ENCODE data around the gene KLHL3. TPM values are rescaled to one million over a fixed set of nuclear protein-coding genes. Genes with fewer than 3 reads are reported as not detected.

Gene KLHL3
- total and polyA plus RNA-seq, 5 donors = 13.1 to 57.7 (median 40.2) TPM

GRCh38 chr5:137594717-137595116 lies 141.2 kb downstream of the KLHL3 start:
- intact Hi-C loops (cut with DNase I) = no loop called here
- no peak overlapping the region for H3K4me3 ChIP-seq (ENCODE audit: low read length)
- DNase-seq (no peak), ATAC-seq (no peak)
- no peaks in the 10 kb centered on the region for H3K4me1 ChIP-seq (ENCODE audit: control insufficient read depth, insufficient read depth, low read length)
- WGBS = 37% methylated on average over 2 of the region's 2 CpGs
- no peaks in the 10 kb centered on the region for H3K27me3 ChIP-seq (ENCODE audit: control insufficient read depth, insufficient read depth)
- no peaks in the 10 kb centered on the region for H3K9me3 ChIP-seq (ENCODE audit: control insufficient read depth, low read length)
- no peak overlapping the region for H3K27ac ChIP-seq (ENCODE audit: low read length)

- H3K27ac ChIP-seq (ENCODE audit: low read length) = no peak overlapping the region
- no peaks in the 10 kb centered on the region for H3K9me3 ChIP-seq (ENCODE audit: control insufficient read depth, low read length)
- H3K27me3 ChIP-seq (ENCODE audit: control insufficient read depth, insufficient read depth) = no peaks in the 10 kb centered on the region
- no peak overlapping the region for H3K4me3 ChIP-seq (ENCODE audit: low read length)
- intact Hi-C loops (cut with DNase I) = no loop called here
- no peak for DNase-seq
- H3K4me1 ChIP-seq (ENCODE audit: control insufficient read depth, insufficient read depth, low read length) = no peaks in the 10 kb centered on the region
- no peak for ATAC-seq
- WGBS = 91% methylated on average over 3 of the region's 3 CpGs
Observed at GRCh38 chr5:137592317-137592716, 143.6 kb downstream of the KLHL3 start.

GRCh38 chr5:137589185-137589584 lies 146.7 kb downstream of the KLHL3 start:
- H3K27ac ChIP-seq (ENCODE audit: low read length) = no peak overlapping the region
- 77% methylated on average over 3 of the region's 3 CpGs for WGBS
- intact Hi-C loops (cut with DNase I) = no loop called here
- no peaks in the 10 kb centered on the region for H3K27me3 ChIP-seq (ENCODE audit: control insufficient read depth, insufficient read depth)
- H3K4me3 ChIP-seq (ENCODE audit: low read length) = no peak overlapping the region
- H3K4me1 ChIP-seq (ENCODE audit: control insufficient read depth, insufficient read depth, low read length) = no peaks in the 10 kb centered on the region
- no peak for DNase-seq
- H3K9me3 ChIP-seq (ENCODE audit: control insufficient read depth, low read length) = no peaks in the 10 kb centered on the region
- no peak for ATAC-seq

GRCh38 chr5:137587919-137588318 lies 148.0 kb downstream of the KLHL3 start:
- Histone ChIP-seq H3K9me3 (ENCODE audit: control insufficient read depth, low read length) (no peaks in the 10 kb centered on the region), H3K4me3 (ENCODE audit: low read length) (no peak overlapping the region), H3K4me1 (ENCODE audit: control insufficient read depth, insufficient read depth, low read length) (no peaks in the 10 kb centered on the region), H3K27me3 (ENCODE audit: control insufficient read depth, insufficient read depth) (no peaks in the 10 kb centered on the region), H3K27ac (ENCODE audit: low read length) (no peak overlapping the region)
- DNase-seq (no peak), ATAC-seq (no peak)
- intact Hi-C loops (cut with DNase I) = no loop called here
- WGBS = 85% methylated on average over 4 of the region's 4 CpGs

GRCh38 chr5:137584262-137584661 lies 151.6 kb downstream of the KLHL3 start:
- no peak for ATAC-seq
- Histone ChIP-seq H3K9me3 (ENCODE audit: control insufficient read depth, low read length) (no peaks in the 10 kb centered on the region), H3K27me3 (ENCODE audit: control insufficient read depth, insufficient read depth) (no peaks in the 10 kb centered on the region), H3K4me3 (ENCODE audit: low read length) (no peak overlapping the region), H3K27ac (ENCODE audit: low read length) (no peak overlapping the region), H3K4me1 (ENCODE audit: control insufficient read depth, insufficient read depth, low read length) (no peaks in the 10 kb centered on the region)
- 87% methylated on average over 1 of the region's 1 CpG for WGBS
- intact Hi-C loops (cut with DNase I) = no loop called here
- DNase-seq = no peak

- Histone ChIP-seq H3K4me1 (ENCODE audit: control insufficient read depth, insufficient read depth, low read length) (no peaks in the 10 kb centered on the region), H3K27me3 (ENCODE audit: control insufficient read depth, insufficient read depth) (no peaks in the 10 kb centered on the region), H3K27ac (ENCODE audit: low read length) (no peak overlapping the region), H3K4me3 (ENCODE audit: low read length) (no peak overlapping the region), H3K9me3 (ENCODE audit: control insufficient read depth, low read length) (no peaks in the 10 kb centered on the region)
- intact Hi-C loops (cut with DNase I) = no loop called here
- ATAC-seq (no peak), DNase-seq (no peak)
- WGBS = 61% methylated on average over 3 of the region's 3 CpGs
Observed at GRCh38 chr5:137583129-137583528, 152.8 kb downstream of the KLHL3 start.

- Histone ChIP-seq H3K4me3 (ENCODE audit: low read length) (no peak overlapping the region), H3K9me3 (ENCODE audit: control insufficient read depth, low read length) (no peaks in the 10 kb centered on the region), H3K27me3 (ENCODE audit: control insufficient read depth, insufficient read depth) (no peaks in the 10 kb centered on the region), H3K27ac (ENCODE audit: low read length) (no peak overlapping the region), H3K4me1 (ENCODE audit: control insufficient read depth, insufficient read depth, low read length) (no peaks in the 10 kb centered on the region)
- intact Hi-C loops (cut with DNase I) = no loop called here
- 90% methylated on average over 4 of the region's 4 CpGs for WGBS
- DNase-seq (no peak), ATAC-seq (no peak)
Observed at GRCh38 chr5:137582218-137582617, 153.7 kb downstream of the KLHL3 start.

- Histone ChIP-seq H3K27me3 (ENCODE audit: control insufficient read depth, insufficient read depth) (no peaks in the 10 kb centered on the region), H3K9me3 (ENCODE audit: control insufficient read depth, low read length) (no peaks in the 10 kb centered on the region), H3K4me3 (ENCODE audit: low read length) (no peak overlapping the region), H3K4me1 (ENCODE audit: control insufficient read depth, insufficient read depth, low read length) (no peaks in the 10 kb centered on the region), H3K27ac (ENCODE audit: low read length) (no peak overlapping the region)
- DNase-seq (no peak), ATAC-seq (no peak)
- intact Hi-C loops (cut with DNase I) = no loop called here
- WGBS = 68% methylated on average over 6 of the region's 6 CpGs
Observed at GRCh38 chr5:137581776-137582175, 154.1 kb downstream of the KLHL3 start.

GRCh38 chr5:137580030-137580429 lies 155.9 kb downstream of the KLHL3 start:
- no peaks in the 10 kb centered on the region for H3K9me3 ChIP-seq (ENCODE audit: control insufficient read depth, low read length)
- no peaks in the 10 kb centered on the region for H3K4me1 ChIP-seq (ENCODE audit: control insufficient read depth, insufficient read depth, low read length)
- no peak overlapping the region for H3K4me3 ChIP-seq (ENCODE audit: low read length)
- 75% methylated on average over 3 of the region's 3 CpGs for WGBS
- intact Hi-C loops (cut with DNase I) = no loop called here
- no peaks in the 10 kb centered on the region for H3K27me3 ChIP-seq (ENCODE audit: control insufficient read depth, insufficient read depth)
- DNase-seq (no peak), ATAC-seq (no peak)
- H3K27ac ChIP-seq (ENCODE audit: low read length) = no peak overlapping the region

GRCh38 chr5:137575847-137576246 lies 160.0 kb downstream of the KLHL3 start:
- DNase-seq = no peak
- H3K9me3 ChIP-seq (ENCODE audit: control insufficient read depth, low read length) = no peaks in the 10 kb centered on the region
- no peak overlapping the region for H3K27ac ChIP-seq (ENCODE audit: low read length)
- WGBS = 49% methylated on average over 2 of the region's 2 CpGs
- no peak for ATAC-seq
- intact Hi-C loops (cut with DNase I) = no loop called here
- no peaks in the 10 kb centered on the region for H3K4me1 ChIP-seq (ENCODE audit: control insufficient read depth, insufficient read depth, low read length)
- H3K4me3 ChIP-seq (ENCODE audit: low read length) = no peak overlapping the region
- no peaks in the 10 kb centered on the region for H3K27me3 ChIP-seq (ENCODE audit: control insufficient read depth, insufficient read depth)

- no peak for ATAC-seq
- no peak overlapping the region for H3K4me3 ChIP-seq (ENCODE audit: low read length)
- no peaks in the 10 kb centered on the region for H3K27me3 ChIP-seq (ENCODE audit: control insufficient read depth, insufficient read depth)
- H3K9me3 ChIP-seq (ENCODE audit: control insufficient read depth, low read length) = no peaks in the 10 kb centered on the region
- no peaks in the 10 kb centered on the region for H3K4me1 ChIP-seq (ENCODE audit: control insufficient read depth, insufficient read depth, low read length)
- DNase-seq = no peak
- intact Hi-C loops (cut with DNase I) = no loop called here
- 86% methylated on average over 3 of the region's 3 CpGs for WGBS
- no peak overlapping the region for H3K27ac ChIP-seq (ENCODE audit: low read length)
Observed at GRCh38 chr5:137575211-137575610, 160.7 kb downstream of the KLHL3 start.

GRCh38 chr5:137573376-137573775 lies 162.5 kb downstream of the KLHL3 start:
- DNase-seq (no peak), ATAC-seq (no peak)
- Histone ChIP-seq H3K27me3 (ENCODE audit: control insufficient read depth, insufficient read depth) (no peaks in the 10 kb centered on the region), H3K4me3 (ENCODE audit: low read length) (no peak overlapping the region), H3K4me1 (ENCODE audit: control insufficient read depth, insufficient read depth, low read length) (no peaks in the 10 kb centered on the region), H3K9me3 (ENCODE audit: control insufficient read depth, low read length) (no peaks in the 10 kb centered on the region), H3K27ac (ENCODE audit: low read length) (no peak overlapping the region)
- WGBS = 90% methylated on average over 2 of the region's 2 CpGs
- intact Hi-C loops (cut with DNase I) = no loop called here

Measured in right cardiac atrium (tissue), 5 donors.